SKM-1 treated with dmso at 0.1 percent for 144 hours (cell line): Measurements from ENCODE around the gene ATP4A.

Source experiments
- DNase-seq: peaks from one replicate; lab custom pipeline; 2025; ENCODE audit not compliant: unreplicated experiment; lab: John Stamatoyannopoulos, UW

ATP4A gene

DNA sequence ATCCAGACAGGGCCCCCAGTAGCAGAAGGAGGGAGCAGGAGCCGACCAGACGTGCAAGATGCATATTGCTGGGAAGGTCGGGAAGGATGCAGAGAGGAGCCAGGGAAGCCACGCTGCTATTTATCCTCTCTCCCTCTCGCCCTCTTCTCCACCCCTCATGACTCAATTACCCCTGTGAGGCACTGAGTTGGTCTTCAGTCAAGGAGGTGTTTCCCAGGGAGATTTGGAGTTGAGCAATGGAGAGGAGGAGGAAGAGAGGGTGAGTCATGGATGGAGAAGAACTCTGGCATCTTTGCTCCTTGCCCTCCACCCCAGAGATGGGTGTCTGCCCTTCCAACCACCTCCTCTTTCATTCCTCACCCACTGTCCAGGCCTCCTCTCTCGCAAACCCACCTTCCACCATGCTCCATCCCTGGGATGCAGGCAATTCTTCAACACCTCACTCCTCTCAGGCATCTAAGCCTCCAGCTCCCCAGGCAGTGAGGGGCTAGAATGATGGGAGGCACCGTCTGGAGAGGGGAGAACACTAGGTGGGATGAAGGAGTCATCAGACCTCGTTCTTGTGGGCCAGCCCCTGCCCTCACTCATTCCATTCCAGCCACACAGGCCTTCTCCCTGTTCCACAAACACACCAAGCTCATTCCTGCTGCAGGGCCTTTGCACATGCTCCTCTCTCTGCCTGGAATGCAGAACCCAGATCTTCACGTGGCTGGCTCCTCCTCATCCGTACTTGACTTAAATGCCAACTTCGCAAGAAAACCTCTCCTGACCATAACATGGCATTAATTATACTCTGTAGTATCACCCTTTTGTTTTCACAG lies 35.0 kb downstream of the ATP4A start, which contains the start of gene SBSN:
Gene SBSN, minus strand, starts transcription at position 94 of the 821 bp plus-strand sequence. Its CDS starts 30 bp downstream, at position 64.
- no peak for DNase-seq

DNA sequence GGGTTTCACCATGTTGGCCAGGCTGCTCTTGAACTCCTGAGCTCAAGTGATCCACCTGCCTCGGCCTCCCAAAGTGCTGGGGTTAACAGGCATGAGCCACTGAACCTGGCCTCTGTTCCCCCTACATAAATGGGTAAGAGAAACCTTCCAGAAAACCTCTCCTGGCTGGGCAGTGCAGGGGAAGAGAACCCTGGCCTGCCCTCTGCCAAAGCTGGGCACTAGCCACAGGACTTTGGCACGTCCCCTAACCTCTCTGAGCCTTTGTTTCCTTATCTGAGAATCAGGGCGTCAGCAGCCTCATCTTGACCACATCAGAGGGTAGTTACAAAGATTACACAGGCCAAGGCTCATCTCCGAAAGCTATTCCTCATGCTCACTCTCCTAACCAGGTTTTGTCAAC lies 37.6 kb downstream of the ATP4A start:
- no peak for DNase-seq

DNA sequence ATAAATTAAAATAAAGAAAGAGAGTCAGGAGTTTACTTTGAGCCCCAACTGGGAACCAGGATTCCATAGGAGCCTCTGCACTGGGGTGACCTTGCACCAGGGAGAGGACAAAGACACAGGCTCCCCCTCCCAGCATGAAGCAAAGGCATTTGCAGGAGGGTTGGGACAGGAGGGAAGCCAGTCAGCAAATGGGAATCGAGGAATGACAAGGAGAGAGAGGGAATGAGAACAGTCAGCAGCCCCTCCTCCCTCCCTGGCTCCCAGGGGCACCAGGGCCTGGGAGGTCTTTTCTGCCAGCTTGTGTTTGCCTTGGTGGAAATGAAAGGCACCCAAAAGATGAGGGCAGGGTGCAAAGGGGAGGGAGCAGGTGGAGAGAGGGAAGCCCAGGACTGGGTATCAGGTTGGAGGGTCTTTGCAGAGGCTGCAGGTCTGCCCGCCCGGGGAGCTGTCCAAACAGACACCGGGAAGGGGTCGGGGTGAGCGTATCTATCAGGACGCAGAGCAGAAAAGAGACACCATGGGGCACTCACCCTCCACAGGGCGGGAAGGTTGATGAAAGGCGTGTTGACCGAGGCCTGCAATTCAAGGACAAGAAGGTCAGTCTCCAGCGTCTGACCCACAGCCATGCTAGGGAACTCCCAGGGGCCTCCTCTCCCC lies 39.1 kb downstream of the ATP4A start:
- DNase-seq: no peak

DNA sequence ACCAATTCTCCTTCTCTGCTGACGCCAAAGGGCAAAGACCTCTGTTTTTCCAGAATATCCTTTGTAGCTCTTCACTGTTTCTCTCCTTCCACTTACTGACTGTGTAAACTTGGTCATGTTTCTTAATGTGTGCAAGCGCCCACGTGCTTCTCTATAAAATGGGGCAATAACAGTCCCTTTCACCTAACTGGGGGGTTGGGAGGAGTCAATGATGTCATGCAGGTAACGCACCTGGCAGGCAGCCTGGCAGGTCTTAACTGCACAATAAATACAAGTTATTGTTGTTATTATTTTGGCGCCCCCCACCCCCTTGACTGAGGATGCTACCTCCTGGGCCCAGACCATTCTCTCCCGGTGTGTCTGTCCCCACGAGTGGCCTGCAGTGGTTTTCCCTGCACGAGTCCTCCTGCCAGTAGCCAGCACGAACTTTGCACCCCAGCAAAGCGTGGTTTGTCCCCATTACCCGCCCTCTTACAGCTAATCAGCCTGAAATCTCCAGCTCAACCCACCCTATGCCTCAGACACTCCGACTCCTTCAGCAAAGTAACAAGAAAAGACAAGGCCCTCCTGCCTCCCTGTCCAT lies 40.6 kb downstream of the ATP4A start:
- DNase-seq: no peak

- DNase-seq: no peak
These were observed 42.2 kb downstream of the ATP4A start for GRCh38 chr19:35521124-35521743.

DNA sequence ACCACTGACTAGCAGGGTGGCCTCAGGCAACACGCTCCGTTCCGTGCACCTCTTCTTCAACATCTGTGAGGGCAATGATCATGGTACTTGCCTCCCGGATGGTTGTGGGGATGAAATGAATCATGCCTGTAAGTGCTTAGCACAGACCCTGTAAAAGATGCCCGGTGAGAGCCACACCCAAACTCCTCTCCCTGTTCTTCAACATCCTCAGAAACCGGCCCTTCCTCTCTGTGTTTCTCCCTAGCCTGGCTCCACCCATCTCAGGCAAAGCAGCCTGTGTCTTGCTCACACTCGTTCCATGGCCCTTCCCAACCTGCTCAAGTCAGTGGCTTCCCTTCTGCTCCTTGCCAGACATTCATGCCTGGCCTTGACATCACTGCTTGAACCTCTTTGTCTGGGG lies 44.2 kb downstream of the ATP4A start:
- no peak for DNase-seq

DNA sequence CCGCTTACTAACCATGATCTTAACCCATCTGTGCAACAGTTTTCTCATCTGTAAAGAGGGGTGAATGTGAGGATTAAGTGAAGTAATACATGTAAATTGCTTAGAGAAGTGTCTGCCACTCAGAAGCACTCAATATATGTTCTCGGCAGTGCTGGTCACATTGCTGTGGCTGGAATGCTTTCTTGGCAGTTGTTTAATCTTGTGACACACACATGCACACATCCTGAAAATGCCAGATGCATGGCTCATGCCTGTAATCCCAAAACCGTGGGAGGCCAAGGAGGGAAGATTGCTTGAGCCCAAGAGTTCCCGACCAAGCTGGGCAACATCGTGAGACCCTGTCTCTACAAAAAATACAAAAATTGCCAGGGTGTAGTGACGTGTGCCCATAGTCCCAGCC lies 45.1 kb downstream of the ATP4A start:
- no peak for DNase-seq

DNA sequence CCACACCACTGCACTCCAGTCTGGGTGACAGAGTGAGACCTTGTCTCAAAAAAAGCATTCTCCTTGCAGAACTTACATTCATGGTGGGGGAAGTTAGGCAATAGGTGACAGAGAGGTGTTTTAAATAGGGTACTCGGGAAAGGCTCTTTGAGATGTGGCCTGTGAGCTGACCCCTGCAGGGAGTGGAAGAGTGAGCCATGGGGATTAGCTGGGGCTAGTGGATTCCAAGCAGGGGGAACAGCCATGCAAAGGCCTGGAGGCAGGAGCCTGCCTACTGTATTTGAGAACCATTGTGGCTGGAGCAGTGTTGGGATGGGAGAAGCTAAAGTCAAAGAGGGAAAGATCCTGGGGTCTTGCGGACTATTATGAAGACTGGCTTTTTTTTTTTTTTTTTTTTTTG lies 46.1 kb downstream of the ATP4A start:
- DNase-seq: no peak

- no peak for DNase-seq
These were observed 47.1 kb downstream of the ATP4A start for GRCh38 chr19:35516310-35516709.

DNA sequence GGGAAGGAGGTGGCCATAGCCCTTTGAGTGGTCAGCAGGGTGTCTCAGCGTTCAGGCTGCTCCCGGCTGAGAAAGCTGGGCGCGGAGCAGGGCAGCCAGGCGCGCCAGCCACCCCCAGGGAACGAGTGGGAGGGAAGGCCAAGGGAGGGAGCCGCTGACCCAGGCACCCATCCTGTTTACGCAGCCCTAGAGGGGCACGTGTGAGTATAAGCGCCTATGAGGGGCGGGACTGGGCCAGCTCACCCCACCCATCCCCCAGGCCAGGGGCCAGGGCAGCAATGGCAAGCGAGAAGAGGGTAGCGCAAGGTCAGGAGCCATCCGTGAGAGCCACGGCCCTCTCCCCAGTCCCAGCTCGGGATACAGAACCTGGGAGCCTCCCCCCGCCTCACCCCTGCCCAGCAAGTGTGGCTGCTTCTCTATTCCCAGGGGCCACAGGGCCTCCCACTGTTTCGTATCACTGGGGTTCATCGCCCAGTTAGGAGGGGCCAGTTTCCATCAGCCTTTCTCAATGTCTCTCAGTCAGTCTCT lies 49.1 kb downstream of the ATP4A start:
- DNase-seq: no peak

DNA sequence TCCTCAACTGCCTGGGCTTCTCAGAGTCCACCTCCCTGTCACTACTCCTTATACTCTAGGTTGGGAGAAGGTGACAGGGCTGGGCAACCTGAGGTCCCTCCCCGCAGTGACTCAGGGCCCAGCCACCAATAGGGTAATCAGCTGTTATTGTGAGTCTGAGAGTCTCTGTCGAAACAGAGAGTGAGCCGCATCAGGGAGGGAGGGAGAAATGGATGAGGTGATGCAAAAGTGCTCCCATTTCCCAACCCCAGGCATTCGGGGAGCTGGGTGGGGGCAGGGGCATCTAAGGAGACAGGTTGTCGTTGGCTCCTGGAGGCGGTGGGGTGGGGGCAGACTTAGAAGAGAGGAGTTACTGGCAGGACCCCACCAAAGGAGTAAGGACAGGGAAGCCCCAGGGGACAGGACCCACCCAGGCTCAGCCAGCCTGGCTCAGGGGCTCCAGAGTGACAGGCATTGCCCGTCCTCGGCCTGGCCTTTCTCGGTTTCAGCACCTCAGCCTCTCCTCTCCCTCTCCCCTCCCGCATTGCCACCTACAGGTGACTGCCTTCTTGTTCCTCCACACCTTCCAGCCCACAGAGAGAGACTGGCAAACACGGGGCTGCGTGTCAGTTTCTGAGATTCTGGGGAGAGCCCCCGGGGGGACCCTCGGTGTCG lies 49.7 kb downstream of the ATP4A start, which contains the start of gene DMKN:
Gene DMKN, minus strand, starts transcription at position 22 of the 654 bp plus-strand sequence. CDS start 174 bp downstream, outside the sequence.
- DNase-seq: no peak

- no peak for DNase-seq
These were observed 50.4 kb downstream of the ATP4A start for GRCh38 chr19:35512831-35513627.

DNA sequence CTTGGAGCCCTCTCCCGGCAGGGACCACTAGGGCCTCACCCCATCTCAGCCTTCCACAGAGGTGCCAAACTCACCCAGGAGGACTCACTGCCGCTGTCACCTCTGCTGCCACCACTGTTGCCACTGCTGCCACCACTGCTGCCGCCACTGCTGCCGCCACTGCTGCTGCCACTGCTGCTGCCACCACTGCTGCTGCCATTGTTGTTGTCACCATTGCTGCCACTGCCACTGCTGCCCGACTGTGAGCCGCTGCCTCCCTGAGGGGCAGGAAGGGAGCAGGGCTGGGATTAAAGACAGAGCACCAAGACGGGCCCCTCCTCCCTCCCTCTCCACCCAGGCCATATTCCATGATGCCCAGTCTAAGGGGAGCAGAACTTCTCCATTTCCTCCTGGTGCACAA lies 52.1 kb downstream of the ATP4A start:
- no peak for DNase-seq

GRCh38 chr19:35510626-35510964 lies 52.9 kb downstream of the ATP4A start:
- no peak for DNase-seq

DNA sequence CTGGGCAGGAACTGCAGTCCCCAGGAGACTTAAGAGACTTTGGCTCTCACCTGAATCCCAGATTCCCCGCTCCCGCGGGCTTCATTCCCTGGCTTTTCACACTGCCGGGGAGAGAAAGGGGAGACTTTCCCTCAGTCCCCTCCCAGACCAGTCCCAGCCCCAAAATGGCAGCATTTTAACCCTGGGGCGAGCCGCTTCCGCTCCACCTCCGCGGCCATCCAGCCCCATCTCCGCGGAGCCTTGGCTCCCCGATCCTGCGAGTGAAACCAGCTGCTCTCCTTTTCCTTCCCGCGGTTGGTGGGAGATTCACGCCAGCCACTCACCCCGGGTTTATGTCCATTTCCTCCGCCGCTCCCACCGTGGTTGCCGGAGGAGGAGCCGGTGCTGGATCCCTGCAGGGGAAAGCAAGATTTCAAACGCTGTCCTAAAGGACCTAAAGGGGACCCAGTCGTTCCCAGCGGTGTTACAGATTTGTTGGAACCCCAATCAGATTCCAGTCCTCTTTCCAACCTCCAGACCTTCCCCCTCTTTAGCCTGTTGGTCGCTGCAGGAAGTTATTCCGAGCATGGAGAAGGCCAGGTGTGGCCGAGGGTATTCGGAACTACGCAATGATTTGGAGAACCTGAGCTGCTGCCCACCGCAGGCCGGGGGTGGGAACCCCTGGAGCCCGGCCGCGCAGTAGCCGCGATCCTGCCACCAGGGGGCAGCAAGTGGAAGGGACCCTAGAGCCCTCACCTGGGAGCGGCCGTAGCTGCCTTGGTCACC lies 53.4 kb downstream of the ATP4A start:
- no peak for DNase-seq

DNA sequence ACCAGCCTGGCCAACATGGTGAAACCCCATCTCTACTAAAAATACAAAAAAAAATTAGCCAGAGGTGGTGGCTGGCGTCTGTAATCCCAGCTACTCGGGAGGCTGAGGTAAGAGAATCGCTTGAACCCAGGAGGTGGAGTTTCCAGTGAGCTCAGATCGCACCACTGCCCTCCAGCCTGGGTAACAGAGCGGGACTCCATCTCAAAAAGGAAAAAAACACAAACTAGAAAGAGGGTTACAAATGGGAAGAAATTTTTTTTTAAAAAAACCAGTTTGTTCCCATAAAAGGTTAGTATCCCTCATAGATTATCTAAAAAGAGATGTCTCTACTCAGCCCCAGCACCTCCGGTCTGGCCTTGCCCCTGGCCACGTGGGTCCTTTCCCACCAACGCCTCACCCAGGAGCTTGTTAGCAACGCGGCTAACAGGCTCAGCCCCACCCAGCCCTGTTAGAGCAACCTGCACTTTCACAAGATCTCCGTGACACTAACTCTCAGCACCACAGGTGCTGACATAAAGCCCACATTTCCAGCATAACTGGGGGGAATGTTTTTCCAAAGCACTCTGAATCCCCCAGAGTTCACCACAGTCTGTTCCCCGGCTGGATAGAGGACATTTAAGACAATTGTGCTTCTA lies 54.3 kb downstream of the ATP4A start:
- DNase-seq: no peak

GRCh38 chr19:35508129-35508528 lies 55.3 kb downstream of the ATP4A start:
- no peak for DNase-seq

- DNase-seq: no peak
These were observed 55.9 kb downstream of the ATP4A start for GRCh38 chr19:35507561-35507960.

- DNase-seq: no peak
These were observed 57.4 kb downstream of the ATP4A start for GRCh38 chr19:35506011-35506410.
